Stimulated activated CD4-positive, alpha-beta T cell treated with anti-CD3 and anti-CD28 coated beads, TNF-alpha, amount 100 ng/mL, for 1 hour (primary cell): Measurements from ENCODE around the gene SRRD.

Source experiments
- DNase-seq, 3 donors: peaks; one replicate each; pipeline ENCODE4 v3.0.0-alpha.2; 2020; ENCODE audit warnings: low read depth in 3 of 3, low spot score in 1 of 3

The SRRD gene

DNA sequence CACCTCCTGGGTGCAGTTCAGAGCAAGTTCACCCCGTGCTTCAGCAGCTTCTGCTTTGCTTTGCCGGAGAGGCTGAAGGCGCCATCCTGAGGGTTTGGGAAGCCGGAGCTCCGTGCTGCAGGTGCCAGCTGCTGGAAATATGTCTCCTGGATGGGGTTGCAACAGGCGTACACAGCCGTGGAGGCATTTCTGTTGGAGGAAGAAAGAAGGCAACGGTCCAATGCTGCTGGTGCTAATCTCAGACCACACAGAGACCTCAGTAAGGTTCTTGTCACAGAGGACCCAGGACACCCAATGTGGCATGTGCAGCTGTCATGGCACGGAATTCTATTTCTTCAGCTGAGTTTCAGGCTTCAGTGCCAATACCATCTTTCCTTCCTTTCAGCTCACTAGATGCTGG, 30.5 kb upstream of the SRRD start:
- DNase-seq, result no peak

DNA sequence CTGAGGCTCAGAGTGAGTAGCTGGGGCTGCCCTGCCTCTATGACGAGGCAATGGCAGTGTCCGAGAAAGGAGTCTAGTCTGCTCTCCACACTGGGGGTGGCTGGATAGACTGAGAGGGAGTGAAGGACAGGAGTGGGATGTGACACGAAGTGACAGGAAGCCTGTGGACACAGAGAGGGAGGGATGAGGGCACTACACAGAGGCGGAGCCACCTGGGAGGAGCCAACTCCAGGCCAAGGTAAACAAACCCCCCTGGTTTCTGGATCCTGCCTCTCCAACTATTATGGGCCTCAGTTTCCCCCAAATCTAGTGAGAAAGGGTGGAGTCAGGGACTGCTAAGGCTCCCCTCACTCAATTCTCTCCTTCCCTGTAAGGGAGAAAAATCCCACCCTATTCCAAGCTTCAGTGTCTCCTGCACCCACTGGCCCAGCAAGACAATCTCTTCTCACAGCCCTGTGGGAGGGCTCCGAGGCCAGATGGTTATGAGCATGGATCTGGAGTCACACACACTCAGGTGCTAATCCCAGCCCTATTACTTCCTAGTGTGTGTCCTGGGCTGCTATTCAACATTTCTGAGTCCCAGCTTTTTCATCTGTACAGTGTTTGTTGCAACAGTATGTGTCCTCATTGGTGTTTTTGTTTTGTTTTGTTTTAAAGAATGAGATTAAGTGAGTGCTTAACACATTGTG, 29.7 kb upstream of the SRRD start:
- DNase-seq, result no peak

DNA sequence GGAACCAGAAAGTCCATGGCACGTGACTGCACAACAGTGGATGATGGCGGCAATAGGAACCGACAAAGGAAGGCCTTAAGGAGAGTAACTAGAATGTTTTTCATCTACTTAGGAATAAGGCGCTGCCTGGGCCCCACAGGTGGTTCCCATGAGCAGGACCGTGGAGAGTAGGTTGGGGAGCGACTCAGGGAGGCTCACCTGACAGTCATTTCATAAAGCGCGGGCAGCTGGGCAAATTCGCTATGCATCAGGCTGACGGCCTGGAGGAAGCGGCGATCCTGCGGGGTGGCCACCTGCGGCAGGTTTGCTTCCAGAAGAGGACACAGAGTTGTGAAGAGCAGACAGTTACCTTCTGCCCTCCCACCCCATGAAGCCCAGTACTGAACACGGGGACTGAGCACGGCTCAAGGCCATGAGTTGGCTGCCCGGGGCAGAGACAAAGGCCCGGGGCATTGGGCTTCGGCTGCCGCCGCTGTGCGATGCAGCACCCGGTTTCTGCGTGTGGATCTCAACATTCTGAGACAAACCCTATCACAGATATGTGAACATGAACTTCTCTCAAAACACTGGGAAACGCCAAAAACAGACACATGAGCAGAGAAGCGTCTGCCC, 25.9 kb upstream of the SRRD start:
- no peak for DNase-seq

DNA sequence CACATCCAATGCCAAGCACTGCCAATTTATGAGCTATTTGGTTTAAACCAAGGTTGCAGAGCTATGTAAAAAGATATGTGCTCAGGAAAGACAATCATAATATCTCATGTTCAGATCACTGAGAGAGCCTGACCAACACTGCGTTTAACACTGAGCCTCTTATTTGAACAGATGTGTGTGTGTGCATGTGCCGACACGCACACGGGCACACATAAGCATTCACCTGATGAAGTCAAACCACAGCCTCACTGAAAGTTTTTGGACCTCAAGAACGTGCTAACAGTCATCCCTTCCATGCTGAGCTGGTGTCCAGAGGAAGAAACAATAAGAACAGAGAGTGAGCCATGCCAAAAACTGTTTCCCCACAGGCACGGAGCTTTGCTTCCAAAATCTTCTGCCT, 23.5 kb upstream of the SRRD start:
- no peak for DNase-seq

DNA sequence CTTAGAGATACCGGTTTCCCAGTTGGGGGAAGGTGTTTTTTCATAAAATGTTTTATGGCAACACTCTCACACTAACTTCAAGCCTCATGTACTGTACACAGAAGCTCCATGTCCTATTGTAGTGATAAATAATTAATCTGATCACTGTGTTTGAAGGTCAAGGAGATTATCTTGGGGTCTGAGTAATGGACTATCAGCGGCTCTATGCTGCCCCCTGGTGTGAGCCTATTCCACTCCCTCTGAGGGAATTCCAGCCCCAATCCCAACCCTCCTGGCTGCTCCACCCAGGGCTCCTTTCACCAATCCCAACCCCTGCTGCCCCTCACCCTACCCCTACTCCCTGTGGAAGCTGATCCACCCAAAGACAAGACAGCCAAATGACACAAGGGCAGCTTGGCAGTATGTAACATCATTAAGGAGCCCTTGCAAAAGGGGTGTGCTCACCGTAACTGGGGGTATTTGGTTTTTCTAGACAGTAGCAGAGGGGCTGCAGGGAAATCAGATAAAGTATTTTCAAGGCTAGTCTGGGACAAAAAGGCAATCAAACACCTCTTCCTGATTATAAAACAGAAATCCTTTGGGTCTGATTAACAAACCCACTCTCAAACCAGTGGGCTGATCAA, 22.4 kb upstream of the SRRD start:
- DNase-seq, result peak in 1 of 3 donors; percentile 29

DNA sequence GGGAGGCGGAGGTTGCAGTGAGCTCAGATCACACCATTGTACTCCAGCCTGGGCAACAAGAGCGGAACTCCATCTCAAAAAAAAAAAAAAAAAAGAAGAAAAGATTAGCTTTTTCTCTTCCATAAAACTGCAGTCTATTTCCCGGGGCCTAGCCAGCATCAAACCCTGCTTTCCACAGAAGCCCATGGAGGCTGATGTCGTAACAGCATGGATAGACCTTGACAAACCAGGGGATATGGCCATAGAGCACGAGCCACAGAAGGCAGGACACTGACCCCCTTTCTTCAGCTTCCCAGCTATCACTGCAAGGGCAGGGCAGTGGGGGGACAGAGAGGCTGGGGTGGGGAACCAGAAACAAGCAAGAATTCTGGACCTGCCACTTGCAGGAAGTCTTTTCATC, 21.6 kb upstream of the SRRD start:
- no peak for DNase-seq

DNA sequence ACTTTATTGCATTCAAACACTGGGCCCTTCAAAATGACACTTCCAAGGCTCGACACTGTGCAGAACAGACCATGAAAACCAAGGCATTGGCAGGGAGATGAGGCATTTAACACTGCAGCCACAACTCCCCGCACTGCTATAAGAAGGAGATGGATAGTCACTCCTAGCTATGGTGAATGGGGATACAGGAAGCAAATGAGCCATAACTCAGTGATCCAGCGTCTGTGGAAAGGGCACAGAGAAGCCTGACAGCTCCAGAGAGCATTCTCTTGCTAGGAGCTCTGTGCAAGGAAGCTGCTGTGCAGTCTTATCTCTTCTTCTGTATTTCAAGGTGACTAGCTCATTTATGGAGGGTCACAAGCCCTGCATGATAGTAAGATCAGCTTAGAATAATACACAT, 21.0 kb upstream of the SRRD start:
- no peak for DNase-seq

DNA sequence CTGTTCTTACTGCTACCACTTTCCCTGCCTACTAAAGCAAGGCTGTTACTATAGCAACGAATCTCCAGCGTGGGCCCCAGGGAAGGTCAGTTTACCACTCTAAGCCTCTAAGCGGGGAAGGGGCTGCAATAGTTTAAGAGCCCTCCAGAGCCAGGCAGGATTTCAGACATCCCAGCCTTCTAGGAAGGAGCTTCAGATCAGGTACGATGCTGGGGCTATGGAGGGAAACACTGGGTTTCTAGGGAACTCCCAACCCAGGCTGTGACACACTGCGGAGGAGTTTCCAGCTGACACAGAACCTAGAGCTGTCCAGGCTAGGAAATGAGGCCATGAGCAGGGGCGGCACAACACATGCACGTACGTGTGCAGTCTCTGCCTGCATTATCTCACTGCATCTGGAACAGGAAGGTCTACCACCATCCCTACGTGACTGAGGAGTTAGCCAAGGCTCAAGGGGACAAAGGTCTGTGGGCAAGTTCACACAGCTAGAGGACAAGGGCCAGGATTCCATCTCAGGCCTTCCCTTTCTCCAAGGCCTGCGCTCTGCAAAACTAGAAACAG, 20.5 kb upstream of the SRRD start:
- DNase-seq, result no peak

DNA sequence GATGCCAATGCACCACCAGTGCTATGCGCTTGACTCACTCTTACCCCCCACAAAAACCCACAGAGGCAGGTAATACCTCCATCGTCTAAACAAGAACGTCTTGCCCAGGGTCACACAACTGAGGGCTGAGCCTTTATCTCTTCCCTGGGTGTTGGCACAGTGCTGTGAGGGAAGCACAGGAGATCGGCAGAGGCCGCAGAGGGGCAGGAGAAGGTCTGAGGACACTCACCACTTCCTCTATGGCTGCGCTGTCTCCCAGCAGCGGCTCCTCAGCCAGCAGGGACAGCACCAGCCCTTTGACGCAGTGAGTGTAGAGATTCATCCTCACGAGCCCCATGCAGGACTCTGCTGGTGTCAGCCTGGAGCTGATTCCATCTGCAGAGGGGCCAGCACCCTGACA, 20.0 kb upstream of the SRRD start:
- no peak for DNase-seq

DNA sequence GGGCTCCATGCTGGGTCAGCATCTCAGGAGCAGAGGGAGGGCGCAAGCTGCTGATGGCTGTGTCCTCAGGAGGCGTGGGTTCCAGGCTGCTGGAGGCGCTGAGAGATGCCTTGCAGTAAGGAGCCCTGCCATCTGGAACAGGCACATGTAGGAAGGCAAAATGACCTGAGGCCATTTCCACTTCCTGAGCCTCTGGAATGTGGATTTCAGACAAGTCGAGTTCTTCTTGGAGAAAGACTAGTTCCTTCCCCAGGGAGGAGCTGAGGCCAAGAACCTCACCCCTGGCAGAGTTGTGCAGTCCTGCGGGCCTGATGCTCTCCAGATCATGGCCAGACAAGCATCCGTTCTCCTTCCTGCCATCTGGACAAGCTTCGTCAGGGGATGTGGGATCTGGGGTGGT, 19.4 kb upstream of the SRRD start:
- no peak for DNase-seq

DNA sequence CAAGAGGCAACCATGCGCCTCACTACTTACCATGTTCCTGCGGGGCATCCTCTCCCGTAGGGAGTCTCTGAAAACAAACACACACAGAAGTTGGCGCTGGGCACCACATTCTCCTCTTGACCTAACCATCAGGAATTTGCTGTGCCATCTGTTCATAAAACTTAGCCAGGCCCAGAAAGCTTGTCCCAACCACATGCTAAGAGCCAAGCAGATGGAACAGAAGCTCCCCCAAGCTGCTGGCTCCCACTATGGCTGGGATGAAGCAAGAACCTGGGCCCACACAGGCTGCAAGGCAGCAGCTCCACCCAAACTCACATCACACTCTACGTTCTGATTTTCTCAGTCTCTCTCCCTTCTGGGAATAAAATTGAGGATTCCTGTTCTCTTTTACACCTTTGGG, 17.5 kb upstream of the SRRD start:
- DNase-seq, result no peak

DNA sequence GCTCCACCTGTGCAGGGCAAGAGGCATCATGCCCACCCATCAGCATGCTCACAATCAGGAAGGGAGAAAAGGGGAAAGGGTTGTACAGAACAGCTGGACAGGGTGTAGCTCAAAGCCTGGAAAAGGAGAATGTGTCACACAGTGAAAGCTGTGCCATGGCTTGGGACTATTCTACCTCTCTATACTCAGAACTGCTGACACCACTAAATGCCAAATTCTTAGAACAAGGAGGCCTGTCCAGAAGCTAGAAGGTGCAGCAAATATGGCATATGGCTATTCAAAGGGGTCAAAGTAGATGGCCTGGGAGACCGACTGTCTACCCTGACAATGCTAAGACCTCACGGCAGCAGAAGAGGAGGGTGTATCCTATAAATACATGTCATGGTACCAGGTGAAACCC, 12.9 kb upstream of the SRRD start:
- no peak for DNase-seq

DNA sequence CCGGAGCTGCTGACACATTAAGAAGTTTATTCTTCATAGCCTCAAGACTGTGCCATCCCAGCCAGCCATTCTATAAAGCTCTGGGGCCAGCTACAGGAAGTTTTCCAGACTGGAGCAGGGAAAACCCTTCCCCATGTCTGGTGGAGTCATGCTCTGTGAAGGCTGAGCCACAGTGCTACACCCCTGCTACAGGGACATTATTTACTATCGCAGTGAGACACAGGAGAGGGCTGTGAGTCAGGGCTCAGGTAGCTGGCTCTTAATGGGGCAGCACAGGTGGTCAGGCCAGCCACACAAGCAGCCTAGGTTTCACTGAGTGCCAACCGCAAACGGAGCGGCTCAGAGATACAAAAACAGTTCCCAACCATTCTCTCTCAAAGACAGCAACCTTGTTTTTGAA, 12.2 kb upstream of the SRRD start:
- no peak for DNase-seq

DNA sequence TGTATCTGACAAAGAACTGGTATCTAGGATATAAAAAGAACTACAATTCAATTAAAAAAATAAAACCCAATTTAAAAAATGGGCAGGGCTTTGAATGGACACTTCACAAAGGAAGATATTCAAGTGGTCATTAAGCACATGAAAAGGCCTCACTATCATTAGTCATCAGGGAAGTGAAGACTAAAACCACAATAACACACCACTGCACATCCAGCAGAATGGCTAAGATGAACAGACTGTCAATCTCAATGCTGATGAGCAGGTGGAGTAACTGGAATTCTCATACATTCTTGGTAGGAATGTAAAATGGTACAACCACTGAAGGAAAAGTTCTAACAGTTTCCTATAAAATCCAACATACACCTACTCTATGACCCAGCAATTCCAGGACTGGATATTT, 9.0 kb upstream of the SRRD start:
- DNase-seq, result no peak

DNA sequence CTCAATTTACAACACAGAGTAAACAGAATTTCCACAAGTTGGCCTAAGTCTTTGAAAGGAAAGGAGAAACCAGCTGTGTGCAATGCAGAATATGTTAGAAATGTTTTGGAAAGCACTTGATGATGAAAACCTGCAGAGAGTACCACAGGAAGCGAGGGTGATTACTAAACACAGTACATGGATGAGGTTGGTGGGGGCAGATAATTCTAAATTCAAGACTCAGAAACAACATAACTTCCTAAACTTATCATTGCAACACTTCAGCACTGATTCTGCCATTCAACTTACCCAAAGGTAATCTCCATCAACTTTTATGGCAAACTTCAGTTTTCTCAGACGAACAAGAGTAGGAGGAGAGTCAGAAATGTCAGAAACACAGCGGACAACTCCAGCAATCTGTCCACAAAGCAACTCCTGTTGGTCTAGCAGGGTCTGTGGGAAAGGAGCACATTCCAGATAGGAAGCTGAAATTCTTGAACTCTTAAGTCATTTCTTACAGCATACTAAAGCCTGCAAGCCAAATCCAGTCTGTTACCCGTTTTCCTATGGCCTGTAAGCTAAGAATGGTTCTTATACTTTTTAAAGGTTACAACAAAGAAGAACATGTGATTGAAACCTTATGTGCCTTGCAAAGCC, 6.9 kb upstream of the SRRD start:
- DNase-seq, result no peak

DNA sequence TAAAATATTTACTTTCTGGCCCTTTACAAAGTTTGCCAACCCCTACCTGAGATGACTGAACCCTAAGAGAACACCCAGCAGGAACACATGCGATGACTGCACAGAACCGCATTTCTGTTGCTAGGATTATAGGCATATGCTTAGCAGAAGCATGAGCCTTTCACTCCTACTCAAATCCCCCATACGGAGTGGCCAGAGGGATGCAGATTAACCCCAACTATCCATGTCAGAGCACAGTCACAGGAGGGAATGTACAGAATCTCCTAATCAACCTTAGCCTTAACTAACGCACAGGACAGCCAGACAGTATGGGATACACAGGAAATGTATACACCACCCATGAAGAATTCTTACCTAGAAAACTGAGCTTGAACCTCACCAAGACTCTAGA, 6.3 kb upstream of the SRRD start:
- no peak for DNase-seq

DNA sequence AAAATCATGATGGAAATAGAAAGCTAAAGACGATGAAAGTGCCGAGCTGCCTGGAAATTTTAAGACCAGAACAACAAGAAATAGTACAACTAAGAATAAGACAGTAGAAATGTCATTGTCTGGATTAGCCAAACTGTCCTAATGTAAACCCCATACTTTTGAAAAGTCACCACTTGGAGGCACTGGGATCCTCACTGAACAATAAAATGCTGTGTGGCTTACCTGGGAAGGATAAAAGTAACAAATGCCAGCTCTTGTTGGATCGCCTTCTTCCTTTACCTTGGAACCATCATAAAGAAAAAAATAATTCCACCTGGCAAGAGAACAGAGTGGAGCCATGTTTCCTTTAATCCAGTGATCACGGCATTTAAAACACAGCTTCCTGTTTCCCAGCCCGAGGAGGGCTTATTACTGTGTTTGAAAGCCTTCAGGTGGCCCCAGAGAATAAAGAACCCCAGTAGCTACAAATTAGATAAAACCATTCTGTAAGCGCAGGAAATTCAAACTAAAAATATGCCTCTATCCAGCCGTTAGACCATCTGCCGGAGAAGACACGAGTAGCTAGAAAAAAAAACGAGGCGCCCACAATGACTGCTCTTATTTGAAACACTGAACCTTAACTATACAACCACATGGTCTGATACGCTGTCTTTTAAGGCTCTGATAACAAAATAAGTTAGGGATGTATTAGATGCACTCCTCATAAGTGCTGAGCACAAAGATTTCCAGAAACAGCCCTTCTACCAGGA, 4.5 kb upstream of the SRRD start:
- DNase-seq, result no peak

DNA sequence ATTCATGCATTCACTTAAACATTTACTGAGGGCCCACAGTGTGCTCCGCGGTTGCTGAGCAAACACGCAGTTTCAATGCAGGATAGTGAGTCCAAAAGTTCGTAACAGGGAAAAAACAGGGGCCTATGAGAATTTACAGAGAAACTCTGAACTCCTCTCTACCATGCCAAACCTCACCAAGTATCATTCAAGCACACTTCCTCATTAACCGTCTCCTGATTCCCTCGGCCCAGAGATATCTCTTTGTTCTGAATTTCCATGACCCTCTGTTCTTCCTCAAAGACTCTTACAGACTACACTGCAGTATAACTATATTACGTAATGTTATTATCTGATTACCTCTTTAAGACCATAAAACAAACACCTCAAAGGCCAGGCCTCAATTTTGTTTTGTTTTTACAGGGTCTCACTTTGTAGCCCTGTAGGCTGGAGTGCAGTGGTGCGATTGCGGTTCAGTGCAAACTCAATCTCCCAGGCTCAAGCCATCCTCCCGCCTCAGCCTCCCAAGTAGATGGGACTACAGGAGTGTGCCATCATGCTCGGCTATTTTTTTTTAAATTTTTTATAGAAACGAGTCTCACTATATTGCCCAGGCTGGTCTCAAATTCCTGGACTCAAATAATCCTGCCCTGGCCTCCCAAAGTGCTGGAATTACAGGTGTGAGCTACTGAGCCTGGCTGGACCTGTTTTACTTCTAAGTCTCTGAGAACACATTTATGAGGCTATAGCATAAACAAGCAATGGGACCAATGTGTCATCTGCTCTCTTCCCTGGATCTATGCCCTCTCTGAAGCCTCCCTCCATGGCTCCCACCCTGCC, 3.7 kb upstream of the SRRD start:
- DNase-seq, result no peak

DNA sequence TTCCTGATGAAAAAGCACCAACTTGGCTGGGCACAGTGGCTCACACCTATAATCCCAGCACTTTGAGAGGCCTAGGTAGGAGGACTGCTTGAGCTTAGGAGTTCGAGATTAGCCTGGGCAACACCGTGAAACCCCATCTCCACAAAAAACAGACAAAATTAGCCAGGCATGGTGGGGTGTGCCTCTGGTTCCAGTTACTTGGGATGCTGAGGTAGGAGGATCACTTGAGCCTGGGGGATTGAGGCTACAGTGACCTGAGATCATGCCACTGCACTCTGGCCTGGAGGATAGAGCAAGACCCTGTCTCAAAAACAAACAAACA, 3.1 kb upstream of the SRRD start:
- no peak for DNase-seq

DNA sequence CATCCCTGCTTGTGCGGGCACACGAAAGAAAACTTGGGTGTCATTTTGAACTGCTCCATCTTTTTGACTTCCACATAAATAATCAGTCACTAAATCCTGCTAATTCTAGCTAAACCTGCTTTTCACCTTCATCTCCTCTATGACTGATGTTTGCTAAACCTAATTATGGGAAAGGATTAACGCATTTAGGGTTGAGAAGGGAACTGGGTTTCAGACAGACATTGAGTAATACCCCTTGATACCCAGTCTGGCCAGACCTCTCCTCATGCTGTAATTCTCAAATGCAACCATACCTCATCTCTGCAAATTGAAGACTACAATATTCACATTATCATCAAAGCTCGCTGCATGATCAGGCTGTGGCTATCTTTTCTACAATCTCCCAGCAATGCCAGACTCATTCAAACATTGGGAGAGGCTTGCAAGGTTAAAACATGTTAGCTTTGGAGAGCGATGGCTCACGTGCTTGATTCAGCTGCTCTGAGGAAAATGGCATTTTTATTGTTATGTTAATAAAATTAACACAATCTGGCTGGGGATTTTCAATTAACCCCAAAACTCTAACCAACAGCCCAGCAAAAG, 2.5 kb upstream of the SRRD start:
- no peak for DNase-seq
